Muscle layer of colon (tissue), 2 donors: Measurements from ENCODE around the gene BMP6.

Experiments
- H3K27ac ChIP-seq: one replicate; pipeline ENCODE4 v1.7.0; 2013; ENCODE audit warnings: low read depth, mild to moderate bottlenecking, low read length, moderate library complexity
- H3K27me3 ChIP-seq, 2 donors: one replicate each; pipeline ENCODE4 v1.7.0; 2013; ENCODE audit warnings: low read length in 2 of 2, mild to moderate bottlenecking in 2 of 2; ENCODE audit not compliant: insufficient read depth in 2 of 2, control insufficient read depth in 1 of 2
- H3K36me3 ChIP-seq: one replicate; pipeline ENCODE4 v1.7.0; 2013; ENCODE audit warnings: mild to moderate bottlenecking, low read length; ENCODE audit not compliant: insufficient read depth
- H3K4me1 ChIP-seq: one replicate; pipeline ENCODE4 v1.7.0; 2013; ENCODE audit warnings: mild to moderate bottlenecking, low read length; ENCODE audit not compliant: insufficient read depth
- H3K4me3 ChIP-seq, 2 donors: one replicate each; pipeline ENCODE4 v1.7.0; 2013; ENCODE audit warnings: low read length in 2 of 2, low read depth in 1 of 2, mild to moderate bottlenecking in 1 of 2, moderate library complexity in 1 of 2
- H3K9ac ChIP-seq: one replicate; pipeline ENCODE4 v1.7.0; 2013; ENCODE audit warnings: low read length
- H3K9me3 ChIP-seq: one replicate; pipeline ENCODE4 v1.7.0; 2013; ENCODE audit warnings: mild to moderate bottlenecking, low read length
- donor health status: abdominal sarcoma.
- donor health status: Adenocarcinoma of cecum.

The BMP6 gene

GRCh38 chr6:7721649-7722048 lies 4.2 kb upstream of the BMP6 start:
- peaks cover 5 to 18% of the 10 kb centered on the region in 2 donors for H3K27me3 ChIP-seq

GRCh38 chr6:7723041-7723447 lies 2.9 kb upstream of the BMP6 start:
- Histone ChIP-seq H3K4me3 (no peak overlapping the region), H3K9me3 (no peaks in the 10 kb centered on the region), H3K27me3 (peaks cover 8 to 29% of the 10 kb centered on the region in 2 donors)

More at GRCh38 chr6:7721649-7722048, 4.2 kb upstream of the BMP6 start:
- peaks cover 3% of the 10 kb centered on the region for H3K9me3 ChIP-seq
- H3K4me3 ChIP-seq = no peak overlapping the region
- no peak overlapping the region for H3K27ac ChIP-seq
- no peak overlapping the region for H3K9ac ChIP-seq
- no peaks in the 10 kb centered on the region for H3K36me3 ChIP-seq
- no peaks in the 10 kb centered on the region for H3K4me1 ChIP-seq

GRCh38 chr6:7723554-7723953 lies 2.3 kb upstream of the BMP6 start:
- no peak overlapping the region for H3K9ac ChIP-seq
- H3K36me3 ChIP-seq = no peaks in the 10 kb centered on the region
- peaks cover 15% of the 10 kb centered on the region for H3K4me1 ChIP-seq
- no peak overlapping the region for H3K27ac ChIP-seq
- no peak overlapping the region for H3K4me3 ChIP-seq
- H3K9me3 ChIP-seq = no peaks in the 10 kb centered on the region
- H3K27me3 ChIP-seq = peaks cover 13 to 35% of the 10 kb centered on the region in 2 donors

More at GRCh38 chr6:7723041-7723447, 2.9 kb upstream of the BMP6 start:
- Histone ChIP-seq H3K4me1 (peaks cover 10% of the 10 kb centered on the region), H3K27ac (no peak overlapping the region), H3K9ac (no peak overlapping the region), H3K36me3 (no peaks in the 10 kb centered on the region)

GRCh38 chr6:7725412-7725811 lies 487 bp upstream of the BMP6 start:
- peaks cover 32 to 53% of the 10 kb centered on the region in 2 donors for H3K27me3 ChIP-seq
- no peaks in the 10 kb centered on the region for H3K36me3 ChIP-seq
- no peak overlapping the region for H3K27ac ChIP-seq
- peak overlapping the region in 1 of 2 donors; percentile 56 for H3K4me3 ChIP-seq
- H3K9me3 ChIP-seq = no peaks in the 10 kb centered on the region
- no peak overlapping the region for H3K9ac ChIP-seq
- peaks cover 19% of the 10 kb centered on the region for H3K4me1 ChIP-seq

GRCh38 chr6:7726416-7727085 lies 652 bp downstream of the BMP6 start:
- no peaks in the 10 kb centered on the region for H3K36me3 ChIP-seq
- no peak overlapping the region for H3K9ac ChIP-seq
- H3K4me1 ChIP-seq = peaks cover 19% of the 10 kb centered on the region
- H3K9me3 ChIP-seq = no peaks in the 10 kb centered on the region
- peak overlapping the region; percentile 56 to 73 for H3K4me3 ChIP-seq
- H3K27ac ChIP-seq = no peak overlapping the region
- peaks cover 43 to 65% of the 10 kb centered on the region in 2 donors for H3K27me3 ChIP-seq

- Histone ChIP-seq H3K9ac (no peak overlapping the region), H3K4me3 (peak overlapping the region; percentile 24 to 50), H3K4me1 (peaks cover 19% of the 10 kb centered on the region), H3K9me3 (no peaks in the 10 kb centered on the region), H3K36me3 (no peaks in the 10 kb centered on the region), H3K27ac (no peak overlapping the region), H3K27me3 (peaks cover 44 to 66% of the 10 kb centered on the region in 2 donors)
These were observed 1.4 kb downstream of the BMP6 start for GRCh38 chr6:7727086-7727945.

GRCh38 chr6:7727946-7728854 lies 2.3 kb downstream of the BMP6 start:
- no peaks in the 10 kb centered on the region for H3K36me3 ChIP-seq
- H3K9ac ChIP-seq = no peak overlapping the region
- peaks cover 44 to 66% of the 10 kb centered on the region in 2 donors for H3K27me3 ChIP-seq
- no peaks in the 10 kb centered on the region for H3K9me3 ChIP-seq
- H3K4me1 ChIP-seq = peaks cover 19% of the 10 kb centered on the region
- peak overlapping the region in 1 of 2 donors; percentile 50 for H3K4me3 ChIP-seq
- H3K27ac ChIP-seq = no peak overlapping the region

GRCh38 chr6:7728855-7729590 lies 3.1 kb downstream of the BMP6 start:
- Histone ChIP-seq H3K27me3 (peaks cover 44 to 65% of the 10 kb centered on the region in 2 donors), H3K9me3 (no peaks in the 10 kb centered on the region), H3K27ac (no peak overlapping the region), H3K36me3 (no peaks in the 10 kb centered on the region), H3K4me3 (peak overlapping the region in 1 of 2 donors; percentile 50), H3K9ac (no peak overlapping the region), H3K4me1 (peaks cover 19% of the 10 kb centered on the region)

- Histone ChIP-seq H3K27ac (no peak overlapping the region), H3K4me3 (no peak overlapping the region), H3K4me1 (peaks cover 19% of the 10 kb centered on the region), H3K9me3 (no peaks in the 10 kb centered on the region), H3K27me3 (peaks cover 39 to 57% of the 10 kb centered on the region in 2 donors), H3K9ac (no peak overlapping the region), H3K36me3 (no peaks in the 10 kb centered on the region)
These were observed 4.3 kb downstream of the BMP6 start for GRCh38 chr6:7730001-7730783.

GRCh38 chr6:7730784-7731227 lies 4.9 kb downstream of the BMP6 start:
- Histone ChIP-seq H3K9ac (no peak overlapping the region), H3K4me1 (peaks cover 19% of the 10 kb centered on the region), H3K9me3 (no peaks in the 10 kb centered on the region), H3K27me3 (peaks cover 39 to 56% of the 10 kb centered on the region in 2 donors), H3K27ac (no peak overlapping the region), H3K4me3 (no peak overlapping the region), H3K36me3 (no peaks in the 10 kb centered on the region)
